ENCODE data around the gene GTPBP2. TPM values are rescaled to one million over a fixed set of nuclear protein-coding genes. Genes with fewer than 3 reads are reported as not detected.

The GTPBP2 gene
- total RNA-seq, 1 donor from 2014 or later: 19.3 TPM

DNA sequence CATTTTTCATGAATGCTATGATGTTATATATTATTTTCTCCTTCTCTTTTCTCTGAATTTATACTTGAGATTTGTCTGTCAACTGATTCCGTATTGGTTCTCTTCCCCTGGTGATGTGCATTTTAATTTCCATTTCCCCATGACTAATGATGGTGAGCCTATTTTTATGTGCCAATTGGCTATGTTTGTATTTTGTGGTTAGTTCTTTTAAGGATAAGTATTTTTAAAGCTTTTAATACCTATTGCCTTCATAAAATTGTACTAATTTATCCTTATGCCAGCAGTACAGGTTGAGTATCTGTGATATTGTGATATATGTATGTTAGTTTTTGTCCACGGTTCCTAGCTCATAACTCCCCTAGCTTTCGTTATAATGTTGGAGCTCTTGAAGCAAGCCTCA is 50.3 kb downstream of the GTPBP2 start:
- DNase-seq (ENCODE audit: low spot score): no peak

DNA sequence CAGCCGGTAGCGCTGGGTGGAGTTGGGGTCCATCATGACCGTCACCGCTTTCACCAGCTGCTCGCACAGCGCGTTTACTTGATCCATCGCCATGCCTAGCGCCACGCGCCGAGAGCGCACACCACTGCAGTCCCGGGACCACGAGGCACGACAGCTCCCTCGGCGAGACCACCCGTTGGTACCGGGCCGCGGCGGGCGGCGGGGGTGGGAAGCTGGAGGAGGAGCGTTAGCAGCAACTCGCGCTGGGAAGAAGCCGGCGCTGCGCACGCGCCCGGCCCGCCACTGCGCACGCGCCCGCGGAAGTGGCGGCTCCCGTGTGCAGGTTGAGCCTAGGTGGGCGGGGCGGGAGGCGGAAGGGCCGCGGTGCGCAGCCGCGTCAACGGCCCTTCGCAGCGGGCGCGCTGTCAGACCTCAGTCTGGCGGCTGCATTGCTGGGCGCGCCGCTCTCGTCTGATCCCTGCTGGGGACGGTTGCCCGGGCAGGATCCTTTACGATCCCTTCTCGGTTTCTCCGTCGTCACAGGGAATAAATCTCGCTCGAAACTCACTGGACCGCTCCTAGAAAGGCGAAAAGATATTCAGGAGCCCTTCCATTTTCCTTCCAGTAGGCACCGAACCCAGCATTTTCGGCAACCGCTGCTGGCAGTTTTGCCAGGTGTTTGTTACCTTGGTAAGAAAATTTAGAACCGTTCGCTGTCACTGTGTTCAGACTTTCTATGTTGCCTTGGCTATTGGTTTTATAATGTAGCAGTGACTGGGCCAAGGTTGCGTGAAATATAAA is 53.1 kb downstream of the GTPBP2 start, which contains the start of the genes POLH and XPO5:
TSS of gene POLH (plus strand) at position 414 of the 780 bp plus-strand sequence. CDS start 6,135 bp downstream, outside the sequence.
TSS of gene XPO5 (minus strand) at position 267 of the 780 bp plus-strand sequence. CDS start at position 93, 174 bp downstream.
- DNase-seq (ENCODE audit: low spot score): peak; percentile 95

DNA sequence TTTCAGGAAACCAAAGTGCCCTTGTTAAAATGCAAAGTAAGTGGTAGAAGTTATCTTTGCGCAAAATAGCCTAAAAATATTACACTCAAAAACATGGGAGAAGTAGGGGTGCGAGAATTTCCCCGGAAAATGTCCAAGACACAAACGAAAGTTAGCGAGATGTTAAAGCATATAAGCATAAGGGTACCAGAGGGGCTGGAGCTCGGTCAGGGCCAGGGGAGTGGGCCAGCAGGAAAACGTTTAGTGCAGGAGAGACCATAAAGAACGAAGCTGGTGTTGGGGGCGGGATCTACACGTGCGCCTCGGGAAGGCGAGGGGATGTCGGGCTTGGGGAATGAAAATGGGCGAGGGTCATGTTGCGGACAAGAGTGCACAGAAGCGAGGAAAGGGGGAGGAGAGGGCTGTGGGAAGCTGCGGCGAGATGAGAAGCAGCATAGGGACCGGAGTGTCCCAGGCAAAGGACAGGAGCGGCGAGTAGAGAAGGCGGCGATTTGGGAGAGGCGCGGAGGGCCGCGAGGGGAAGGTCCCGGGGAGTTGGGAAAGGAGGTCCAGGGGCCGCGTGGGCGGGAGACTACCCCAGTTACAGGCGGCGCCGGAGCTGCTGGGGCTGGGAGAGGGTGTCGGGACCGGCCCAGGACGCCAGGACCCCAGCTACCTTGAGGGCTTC is 53.8 kb downstream of the GTPBP2 start:
- no peak for DNase-seq (ENCODE audit: low spot score)

DNA sequence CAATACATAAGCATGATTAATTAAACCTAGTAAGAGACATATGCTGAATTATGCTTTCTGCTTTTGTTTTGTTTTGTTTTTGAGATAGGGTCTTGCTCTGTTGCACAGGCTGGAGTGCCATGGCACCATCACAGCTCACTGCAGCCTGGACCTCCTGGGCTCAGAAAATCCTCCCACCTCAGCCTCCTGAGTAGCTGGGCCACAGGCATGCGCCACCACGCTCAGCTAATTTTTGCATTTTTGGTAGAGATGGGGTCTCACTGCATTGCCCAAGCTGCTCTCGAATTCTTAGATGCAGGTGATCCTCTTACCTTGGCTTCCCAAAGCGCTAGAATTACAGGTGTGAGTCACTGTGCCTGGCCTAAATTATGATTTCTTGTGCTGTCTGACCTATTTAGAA is 57.0 kb downstream of the GTPBP2 start:
- no peak for DNase-seq (ENCODE audit: low spot score)

DNA sequence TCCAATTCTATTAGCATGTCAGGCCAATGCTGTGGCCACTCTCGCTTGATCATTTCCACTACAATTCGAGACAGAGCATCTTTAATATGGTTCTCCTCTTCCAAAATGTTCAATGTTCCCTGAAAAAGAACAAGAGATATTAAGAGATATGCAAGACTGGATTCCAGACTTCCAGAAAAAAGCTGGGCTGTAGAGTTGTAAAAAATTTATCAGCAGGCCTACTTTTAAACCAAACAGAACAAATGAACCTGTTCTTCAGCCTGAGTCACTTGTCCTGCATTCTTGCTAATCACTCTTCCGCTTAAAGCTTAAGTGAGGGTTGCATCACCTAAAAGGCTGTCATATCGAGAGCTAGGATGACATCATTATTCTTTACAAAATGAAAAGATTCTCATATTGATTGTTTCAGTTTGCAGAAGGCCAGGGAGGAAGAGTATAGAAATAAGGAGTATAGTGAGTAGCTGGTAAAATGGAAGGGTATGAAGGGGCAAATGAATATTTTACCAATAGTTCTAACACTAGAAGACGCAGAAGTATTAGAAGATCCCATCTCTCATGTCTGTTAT is 58.1 kb downstream of the GTPBP2 start:
- no peak for DNase-seq (ENCODE audit: low spot score)

Other genes with a start within 250 kb of the GTPBP2 start
- 10.6 TPM for gene ABCC10, start 201.7 kb downstream of the GTPBP2 start, total RNA-seq (ENCODE audit: insufficient read depth, low replicate concordance)
- 4.8 TPM for gene DLK2, start 173.7 kb downstream of the GTPBP2 start, total RNA-seq (ENCODE audit: insufficient read depth, low replicate concordance)
- 17.6 TPM for gene TJAP1, start 151.7 kb downstream of the GTPBP2 start, total RNA-seq (ENCODE audit: insufficient read depth, low replicate concordance)
- not detected for gene LRRC73, start 118.9 kb downstream of the GTPBP2 start, total RNA-seq (ENCODE audit: insufficient read depth, low replicate concordance)
- 57.3 TPM for gene YIPF3, start 112.3 kb downstream of the GTPBP2 start, total RNA-seq (ENCODE audit: insufficient read depth, low replicate concordance)
- gene POLR1C, start 112.2 kb downstream of the GTPBP2 start, total RNA-seq (ENCODE audit: insufficient read depth, low replicate concordance): 20.2 TPM
- 15.9 TPM for gene XPO5, start 53.2 kb downstream of the GTPBP2 start, total RNA-seq (ENCODE audit: insufficient read depth, low replicate concordance)
- gene POLH, start 53.1 kb downstream of the GTPBP2 start, total RNA-seq (ENCODE audit: insufficient read depth, low replicate concordance): 19.3 TPM
- 17.3 TPM for gene MAD2L1BP, start 6.6 kb upstream of the GTPBP2 start, total RNA-seq (ENCODE audit: insufficient read depth, low replicate concordance)
- 0.48 TPM for gene RSPH9, start 15.8 kb upstream of the GTPBP2 start, total RNA-seq (ENCODE audit: insufficient read depth, low replicate concordance)
- gene MRPS18A, start 58.5 kb upstream of the GTPBP2 start, total RNA-seq (ENCODE audit: insufficient read depth, low replicate concordance): 23.1 TPM
- gene VEGFA, start 140.9 kb upstream of the GTPBP2 start, total RNA-seq (ENCODE audit: insufficient read depth, low replicate concordance): 210 TPM

Measured in umbilical cord (tissue), 2 donors.